IMR-90 (cell line): ENCODE measurements around the gene KRT6B. TPM values are rescaled to one million over a fixed set of nuclear protein-coding genes. Genes with fewer than 3 reads are reported as not detected.

Experiments used
- ATAC-seq: fragments of 200-7000 bp; cut with Tn5 transposase; 2 replicates; pipeline ENCODE4 v1.9.1; 2020; ENCODE audit warnings: low read depth, mild to moderate bottlenecking, moderate library complexity
- BruUV-seq: library from RNA; stranded (reverse); fragments of 400-500 nt; replicated peaks from 2 replicates; lab custom pipeline; 2021; lab: Mats Ljungman, UMichigan
- CTCF ChIA-PET: fragments of 300-600 bp; formaldehyde crosslinking; extraction: SDS; loops from one replicate; lab custom pipeline; 2021; ENCODE audit warnings: antibody characterized with exemption; lab: Yijun Ruan, JAX
- POLR2A ChIA-PET: fragments of 300-600 bp; sonication (Branson Sonifier 250); formaldehyde crosslinking; loops from one replicate; lab custom pipeline; 2022; ENCODE audit warnings: antibody characterized with exemption; ENCODE audit not compliant: unreplicated experiment; lab: Charles Lee
- DNase-seq: peaks from one replicate; pipeline ENCODE4 v3.0.0; 2013
- H2AFZ ChIP-seq: replicated peaks from 2 replicates; pipeline ENCODE3; 2013; ENCODE audit warnings: low read length, mild to moderate bottlenecking; ENCODE audit not compliant: poor library complexity
- H2AK5ac ChIP-seq: 2 replicates; pipeline ENCODE4 v1.6.1; 2013; ENCODE audit warnings: low read depth, low read length, inconsistent platforms
- H2AK9ac ChIP-seq: replicated peaks from 2 replicates; pipeline ENCODE3; 2013; ENCODE audit warnings: mild to moderate bottlenecking, low read depth, low read length, moderate library complexity; ENCODE audit not compliant: poor library complexity
- H2BK120ac ChIP-seq: 2 replicates; pipeline ENCODE4 v1.6.1; 2013; ENCODE audit warnings: low read depth, low read length, inconsistent platforms
- H2BK15ac ChIP-seq: 3 replicates; pipeline ENCODE4 v1.6.1; 2013; ENCODE audit warnings: low read depth, low read length, inconsistent platforms
- H2BK20ac ChIP-seq: 2 replicates; pipeline ENCODE4 v1.6.1; 2013; ENCODE audit warnings: low read depth, mild to moderate bottlenecking, inconsistent platforms, low read length, moderate library complexity
- H2BK5ac ChIP-seq: 2 replicates; pipeline ENCODE4 v1.6.1; 2013; ENCODE audit warnings: mild to moderate bottlenecking, low read depth, low read length, inconsistent platforms; ENCODE audit not compliant: poor library complexity, severe bottlenecking
- H3K14ac ChIP-seq: replicated peaks from 2 replicates; pipeline ENCODE4 v1.6.1; 2013; ENCODE audit warnings: low read depth, low read length, inconsistent platforms
- H3K18ac ChIP-seq: 2 replicates; pipeline ENCODE4 v1.6.1; 2013; ENCODE audit warnings: low read depth, low read length, control low read depth
- H3K23ac ChIP-seq: 2 replicates; pipeline ENCODE4 v1.6.1; 2013; ENCODE audit warnings: low read depth, low read length, inconsistent platforms
- H3K27ac ChIP-seq: 2 replicates; pipeline ENCODE4 v1.5.1; 2013; ENCODE audit warnings: mild to moderate bottlenecking, control low read depth, low read length; ENCODE audit not compliant: insufficient read depth
- H3K27me3 ChIP-seq: 2 replicates; pipeline ENCODE4 v1.6.1; 2013; ENCODE audit warnings: low read length; ENCODE audit not compliant: control insufficient read depth, insufficient read depth
- H3K36me3 ChIP-seq: 2 replicates; pipeline ENCODE4 v1.6.1; 2013; ENCODE audit warnings: low read length, mixed read lengths; ENCODE audit not compliant: control insufficient read depth, insufficient read depth
- H3K4ac ChIP-seq: 2 replicates; pipeline ENCODE4 v1.6.1; 2013; ENCODE audit warnings: low read depth, low read length, inconsistent platforms
- H3K4me1 ChIP-seq: 2 replicates; pipeline ENCODE4 v1.6.1; 2013; ENCODE audit warnings: low read length, mixed read lengths; ENCODE audit not compliant: control insufficient read depth, insufficient read depth
- H3K4me2 ChIP-seq: 2 replicates; pipeline ENCODE4 v1.6.1; 2013; ENCODE audit warnings: low read depth, mild to moderate bottlenecking, control low read depth, low read length, moderate library complexity
- H3K4me3 ChIP-seq: 2 replicates; pipeline ENCODE4 v1.5.1; 2013; ENCODE audit warnings: low read depth, mild to moderate bottlenecking, control low read depth, low read length, moderate library complexity; ENCODE audit not compliant: insufficient read depth
- H3K56ac ChIP-seq: 2 replicates; pipeline ENCODE4 v1.6.1; 2013; ENCODE audit warnings: low read length, inconsistent platforms; ENCODE audit not compliant: insufficient read depth; ENCODE audit errors: extremely low read depth
- H3K79me1 ChIP-seq, 2 experiments: 2 replicates each; pipeline ENCODE4 v1.6.1; 2013; ENCODE audit warnings: low read length in 2 of 2, inconsistent platforms in 1 of 2, low read depth in 1 of 2
- H3K9ac ChIP-seq: 2 replicates; pipeline ENCODE4 v1.6.1; 2013; ENCODE audit warnings: low read depth, low read length, control low read depth
- H3K9me1 ChIP-seq: 2 replicates; pipeline ENCODE4 v1.6.1; 2013; ENCODE audit warnings: low read length, inconsistent platforms; ENCODE audit not compliant: insufficient read depth
- H3K9me3 ChIP-seq: 2 replicates; pipeline ENCODE4 v1.6.1; 2013; ENCODE audit warnings: low read length; ENCODE audit not compliant: control insufficient read depth, insufficient read depth
- H4K20me1 ChIP-seq: 2 replicates; pipeline ENCODE4 v1.6.1; 2013; ENCODE audit warnings: low read length, inconsistent platforms; ENCODE audit not compliant: insufficient read depth
- H4K5ac ChIP-seq: 2 replicates; pipeline ENCODE4 v1.6.1; 2013; ENCODE audit warnings: mild to moderate bottlenecking, low read depth, low read length, control low read depth
- H4K8ac ChIP-seq, 2 experiments: 2 replicates each; pipeline ENCODE4 v1.6.1; 2013; ENCODE audit warnings: low read depth in 2 of 2, low read length in 2 of 2, control low read depth in 1 of 2, inconsistent platforms in 1 of 2
- H4K91ac ChIP-seq: 2 replicates; pipeline ENCODE4 v1.6.1; 2013; ENCODE audit warnings: low read depth, low read length, inconsistent platforms; ENCODE audit not compliant: insufficient read depth
- BHLHE40 ChIP-seq: fragments of 150-350 bp; IDR thresholded peaks from 2 replicates; pipeline ENCODE4 v1.6.1; 2016; ENCODE audit warnings: mild to moderate bottlenecking, low read depth, low read length
- CEBPB ChIP-seq: IDR thresholded peaks from 2 replicates; pipeline ENCODE4 v1.6.1; 2012; ENCODE audit warnings: low read depth, low read length, improper control_type of control experiment
- CHD1 ChIP-seq: IDR thresholded peaks from 2 replicates; pipeline ENCODE4 v1.6.1; 2012; ENCODE audit warnings: low read depth, low read length, improper control_type of control experiment
- FOS ChIP-seq: fragments of 150-350 bp; IDR thresholded peaks from 2 replicates; pipeline ENCODE4 v1.6.1; 2016; ENCODE audit warnings: low read depth, low read length
- MAFK ChIP-seq: IDR thresholded peaks from 2 replicates; pipeline ENCODE4 v1.6.1; 2012; ENCODE audit warnings: low read depth, low read length, improper control_type of control experiment
- MXI1 ChIP-seq: IDR thresholded peaks from 2 replicates; pipeline ENCODE4 v1.6.1; 2012; ENCODE audit warnings: low read depth, mild to moderate bottlenecking, low read length, moderate library complexity, borderline replicate concordance
- NFE2L2 ChIP-seq: fragments of 150-350 bp; IDR thresholded peaks from 2 replicates; pipeline ENCODE4 v1.6.1; 2016; ENCODE audit warnings: low read depth, mild to moderate bottlenecking, low read length
- POLR2A ChIP-seq: IDR thresholded peaks from 2 replicates; pipeline ENCODE4 v1.6.1; 2012; ENCODE audit warnings: mild to moderate bottlenecking, low read depth, low read length
- RAD21 ChIP-seq: IDR thresholded peaks from 2 replicates; pipeline ENCODE4 v1.6.1; 2012; ENCODE audit warnings: low read length, improper control_type of control experiment
- RCOR1 ChIP-seq: IDR thresholded peaks from 2 replicates; pipeline ENCODE4 v1.6.1; 2012; ENCODE audit warnings: mild to moderate bottlenecking, low read length, improper control_type of control experiment; ENCODE audit not compliant: insufficient replicate concordance
- RFX5 ChIP-seq: IDR thresholded peaks from 2 replicates; pipeline ENCODE4 v1.8.0; 2012; ENCODE audit warnings: low read depth, mild to moderate bottlenecking, low read length, moderate library complexity
- SMC3 ChIP-seq: fragments of 150-350 bp; IDR thresholded peaks from 2 replicates; pipeline ENCODE4 v1.6.1; 2016; ENCODE audit warnings: low read depth, mild to moderate bottlenecking, antibody characterized with exemption, low read length, moderate library complexity
- WGBS, 2 experiments: methylation state at CpG; one replicate each; pipeline versions ENCODE4 v1.1.5 to v1.1.7; 2013; ENCODE audit warnings: missing lambda C conversion rate in 2 of 2; ENCODE audit not compliant: insufficient read length in 1 of 2; ENCODE audit errors: extremely low coverage in 2 of 2; 5-methylcytosine and 5-hydroxymethylcytosine counted together
- dilution Hi-C: fragments of 300-500 bp; cut with HindIII; formaldehyde crosslinking; loops from one replicate; pipeline ENCODE4 v1.14.3; 2018; ENCODE audit warnings: low sequenced_read_pairs; ENCODE audit not compliant: unreplicated experiment
- in situ Hi-C: fragments of 300-500 bp; cut with MboI; formaldehyde crosslinking; loops from 3 replicates; pipeline ENCODE4 v1.14.3; 2019; ENCODE audit warnings: low sequenced_read_pairs, inconsistent platforms, mixed read lengths
- intact Hi-C: fragments of 100-400 bp; cut with micrococcal nuclease; formaldehyde crosslinking; loops from 2 replicates; pipeline ENCODE4 v1.10.0; 2022
- polyA plus RNA-seq, 3 experiments: library from polyadenylated mRNA; depleted of rRNA; stranded (reverse); fragments of >200 nt; gene quantifications; 2 replicates each; pipeline ENCODE4 v1.2.3, GENCODE V29; 2012; ENCODE audit warnings: low replicate concordance in 1 of 3
- total RNA-seq: library from RNA; depleted of rRNA; stranded (reverse); fragments of >200 nt; gene quantifications from 2 replicates; pipeline ENCODE4 v1.2.3, GENCODE V29; 2012
- TF ChIP-seq, protein P1 (sequence below): fragments of 150-350 bp; IDR thresholded peaks from 2 replicates; pipeline ENCODE4 v1.6.1; 2016; ENCODE audit warnings: low read depth, mild to moderate bottlenecking, low read length, moderate library complexity, borderline replicate concordance
- TF ChIP-seq, protein P2 (sequence below): conservative IDR thresholded peaks from 2 replicates; pipeline ENCODE4 v1.5.1; 2012; ENCODE audit warnings: mild to moderate bottlenecking, low read depth, low read length, improper control_type of control experiment
- TF ChIP-seq, protein P3 (sequence below): fragments of 150-350 bp; IDR thresholded peaks from 2 replicates; pipeline ENCODE4 v1.6.1; 2017; ENCODE audit warnings: mild to moderate bottlenecking, antibody characterized with exemption, low read length, low read depth

KRT6B gene
- total and polyA plus RNA-seq, 2 of the 4 experiments (the other 2 are of a cell fraction) = not detected

DNA sequence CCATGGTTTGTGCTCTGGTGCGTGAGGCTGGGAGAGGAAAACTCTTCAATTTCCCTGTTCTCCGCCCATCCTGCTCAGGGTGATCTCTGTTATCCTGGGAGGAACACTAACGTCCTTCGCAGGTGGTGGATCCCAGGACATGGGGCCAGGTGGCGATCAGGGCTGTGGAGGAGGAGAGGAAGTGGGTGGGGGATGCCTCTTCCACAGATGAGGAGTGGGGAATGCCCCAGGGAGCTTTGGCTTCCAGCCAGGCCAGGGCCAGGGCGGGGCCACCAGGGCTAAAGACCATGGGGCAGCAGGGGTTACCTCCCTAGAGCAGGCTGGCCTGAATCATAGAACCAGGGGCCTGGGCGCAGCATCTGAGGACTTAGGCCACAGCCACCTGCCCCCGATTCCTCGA is 14.4 kb downstream of the KRT6B start:
- no peak overlapping the region for H3K4me3 ChIP-seq
- H4K8ac ChIP-seq = no peak overlapping the region
- no peaks in the 10 kb centered on the region for H3K36me3 ChIP-seq
- ChIA-PET CTCF (no interaction called here), POLR2A (no interaction called here)
- H2AFZ ChIP-seq = no peak overlapping the region
- H3K27me3 ChIP-seq = peaks cover 4% of the 10 kb centered on the region; the same call in 1 of the 2 replicates
- WGBS, 2 experiments = 60% methylated on average over 1 of the region's 9 CpGs; no CpG with 5 or more reads in 1 of the 2 experiments
- H3K23ac ChIP-seq = no peak overlapping the region
- no peak overlapping the region for H3K9ac ChIP-seq
- H2BK20ac ChIP-seq = no peak overlapping the region
- no peaks in the 10 kb centered on the region for H3K9me3 ChIP-seq
- no peak overlapping the region for H2AK5ac ChIP-seq
- in situ Hi-C loops (no loop called here), intact Hi-C loops (no loop called here), dilution Hi-C loops (no loop called here)
- H2BK15ac ChIP-seq = no peak overlapping the region
- H3K9me1 ChIP-seq = no peaks in the 10 kb centered on the region
- BruUV-seq = no TSS peak
- no peak overlapping the region for H2BK5ac ChIP-seq
- H3K79me1 ChIP-seq = no peaks in the 10 kb centered on the region
- H4K20me1 ChIP-seq = no peaks in the 10 kb centered on the region
- no peak overlapping the region for H3K4me2 ChIP-seq
- no peak overlapping the region for H4K5ac ChIP-seq
- no peak overlapping the region for H3K56ac ChIP-seq
- no peak overlapping the region for H2AK9ac ChIP-seq
- DNase-seq = no peak
- ATAC-seq = no peak
- no peak overlapping the region for H3K18ac ChIP-seq
- H2BK120ac ChIP-seq = no peak overlapping the region
- no peaks in the 10 kb centered on the region; the same call in 1 of the 2 replicates for H3K4me1 ChIP-seq
- H3K4ac ChIP-seq = no peak overlapping the region
- TF ChIP-seq NFE2L2 = no peak
- no peak for TF ChIP-seq CHD1
- TF ChIP-seq BHLHE40 = no peak
- no peak for TF ChIP-seq CEBPB
- no peak for TF ChIP-seq SMC3
- TF ChIP-seq RCOR1 = no peak
- TF ChIP-seq FOS = no peak
- TF ChIP-seq, protein P1, sequence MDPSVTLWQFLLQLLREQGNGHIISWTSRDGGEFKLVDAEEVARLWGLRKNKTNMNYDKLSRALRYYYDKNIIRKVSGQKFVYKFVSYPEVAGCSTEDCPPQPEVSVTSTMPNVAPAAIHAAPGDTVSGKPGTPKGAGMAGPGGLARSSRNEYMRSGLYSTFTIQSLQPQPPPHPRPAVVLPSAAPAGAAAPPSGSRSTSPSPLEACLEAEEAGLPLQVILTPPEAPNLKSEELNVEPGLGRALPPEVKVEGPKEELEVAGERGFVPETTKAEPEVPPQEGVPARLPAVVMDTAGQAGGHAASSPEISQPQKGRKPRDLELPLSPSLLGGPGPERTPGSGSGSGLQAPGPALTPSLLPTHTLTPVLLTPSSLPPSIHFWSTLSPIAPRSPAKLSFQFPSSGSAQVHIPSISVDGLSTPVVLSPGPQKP = no peak
- no peak for TF ChIP-seq MAFK
- TF ChIP-seq, protein P2, sequence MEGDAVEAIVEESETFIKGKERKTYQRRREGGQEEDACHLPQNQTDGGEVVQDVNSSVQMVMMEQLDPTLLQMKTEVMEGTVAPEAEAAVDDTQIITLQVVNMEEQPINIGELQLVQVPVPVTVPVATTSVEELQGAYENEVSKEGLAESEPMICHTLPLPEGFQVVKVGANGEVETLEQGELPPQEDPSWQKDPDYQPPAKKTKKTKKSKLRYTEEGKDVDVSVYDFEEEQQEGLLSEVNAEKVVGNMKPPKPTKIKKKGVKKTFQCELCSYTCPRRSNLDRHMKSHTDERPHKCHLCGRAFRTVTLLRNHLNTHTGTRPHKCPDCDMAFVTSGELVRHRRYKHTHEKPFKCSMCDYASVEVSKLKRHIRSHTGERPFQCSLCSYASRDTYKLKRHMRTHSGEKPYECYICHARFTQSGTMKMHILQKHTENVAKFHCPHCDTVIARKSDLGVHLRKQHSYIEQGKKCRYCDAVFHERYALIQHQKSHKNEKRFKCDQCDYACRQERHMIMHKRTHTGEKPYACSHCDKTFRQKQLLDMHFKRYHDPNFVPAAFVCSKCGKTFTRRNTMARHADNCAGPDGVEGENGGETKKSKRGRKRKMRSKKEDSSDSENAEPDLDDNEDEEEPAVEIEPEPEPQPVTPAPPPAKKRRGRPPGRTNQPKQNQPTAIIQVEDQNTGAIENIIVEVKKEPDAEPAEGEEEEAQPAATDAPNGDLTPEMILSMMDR = no peak
- TF ChIP-seq MXI1 = no peak
- no peak for TF ChIP-seq RAD21
- TF ChIP-seq, protein P3, sequence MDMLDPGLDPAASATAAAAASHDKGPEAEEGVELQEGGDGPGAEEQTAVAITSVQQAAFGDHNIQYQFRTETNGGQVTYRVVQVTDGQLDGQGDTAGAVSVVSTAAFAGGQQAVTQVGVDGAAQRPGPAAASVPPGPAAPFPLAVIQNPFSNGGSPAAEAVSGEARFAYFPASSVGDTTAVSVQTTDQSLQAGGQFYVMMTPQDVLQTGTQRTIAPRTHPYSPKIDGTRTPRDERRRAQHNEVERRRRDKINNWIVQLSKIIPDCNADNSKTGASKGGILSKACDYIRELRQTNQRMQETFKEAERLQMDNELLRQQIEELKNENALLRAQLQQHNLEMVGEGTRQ = no peak
- no peak for TF ChIP-seq POLR2A
- TF ChIP-seq RFX5 = no peak
- H3K27ac ChIP-seq = no peak overlapping the region
- no peak overlapping the region for H3K14ac ChIP-seq
- H4K91ac ChIP-seq = no peak overlapping the region
